K562 (cell line): ENCODE data around the gene SH3TC1. TPM values are rescaled to one million over a fixed set of nuclear protein-coding genes. Genes with fewer than 3 reads are reported as not detected.

Source experiments
- ATAC-seq: fragments of 200-7000 bp; cut with Tn5 transposase; 3 replicates; pipeline ENCODE4 v1.9.1; 2020; ENCODE audit warnings: moderate library complexity
- BruUV-seq: library from RNA; stranded (reverse); fragments of 400-500 nt; replicated peaks from 2 replicates; lab custom pipeline; 2021; lab: Mats Ljungman, UMichigan
- CTCF ChIA-PET: fragments of 300-600 bp; formaldehyde crosslinking; extraction: SDS; loops from one replicate; lab custom pipeline; 2021; ENCODE audit warnings: low intra/inter-chr PET ratio; lab: Yijun Ruan, JAX
- POLR2A ChIA-PET: fragments of 300-600, 350-650 bp; sonication (Branson Sonifier 250); formaldehyde crosslinking; extraction: SDS; loops from one replicate; lab custom pipeline; 2021; ENCODE audit warnings: antibody characterized with exemption, inconsistent platforms; lab: Yijun Ruan, JAX
- DNase-seq, 4 experiments: peaks; one replicate each; pipeline versions ENCODE4 v3.0.0 to v3.0.0-alpha.2; 2011 to 2018; ENCODE audit warnings: low spot score in 3 of 4, mixed read lengths in 3 of 4; ENCODE audit errors: extremely low read depth in 1 of 4
- FAIRE-seq: peaks from 2 replicates; lab custom pipeline; 2011; peaks lifted over from hg19 to GRCh38; lab: Jason Lieb, UNC
- H2AFZ ChIP-seq: 2 replicates; pipeline ENCODE4 v1.6.0; 2011; ENCODE audit warnings: low read depth, low read length, control low read depth, inconsistent platforms
- H3K27ac ChIP-seq: fragments of 200-600 bp; 3 replicates; pipeline ENCODE4 v1.8.0; 2011; ENCODE audit warnings: low read depth, mild to moderate bottlenecking, control low read depth, inconsistent platforms, low read length, moderate library complexity, mixed read lengths; ENCODE audit errors: extremely low read depth
- H3K27me3 ChIP-seq, 2 experiments: fragments of 300-600 bp in 1 of 2; 2 replicates in 1 of 2; 3 replicates in 1 of 2; pipeline versions ENCODE4 v1.6.0 to v1.8.0; 2011; ENCODE audit warnings: inconsistent platforms in 2 of 2, low read length in 2 of 2, mild to moderate bottlenecking in 1 of 2, mixed read lengths in 1 of 2, moderate library complexity in 1 of 2; ENCODE audit not compliant: control insufficient read depth in 2 of 2, insufficient read depth in 2 of 2
- H3K36me3 ChIP-seq: fragments of 300-600 bp; 3 replicates; pipeline ENCODE4 v1.8.0; 2011; ENCODE audit warnings: mild to moderate bottlenecking, low read length, inconsistent platforms; ENCODE audit not compliant: control insufficient read depth, insufficient read depth
- H3K4me1 ChIP-seq, 2 experiments: fragments of 200-600 bp in 1 of 2; replicated peaks in 1 of 2; 2 replicates in 1 of 2; 3 replicates in 1 of 2; pipeline versions ENCODE4 v1.5.1 to v1.8.0; 2011; ENCODE audit warnings: inconsistent platforms in 2 of 2, low read length in 2 of 2, mild to moderate bottlenecking in 1 of 2, mixed read lengths in 1 of 2, moderate library complexity in 1 of 2; ENCODE audit not compliant: control insufficient read depth in 2 of 2, insufficient read depth in 2 of 2
- H3K4me2 ChIP-seq: 2 replicates; pipeline ENCODE4 v1.6.1; 2011; ENCODE audit warnings: low read length, control low read depth, inconsistent platforms, mixed read lengths; ENCODE audit not compliant: insufficient read depth
- H3K4me3 ChIP-seq: fragments of 200-600 bp; sonication (generic), shearing (Covaris generic); 2 replicates; pipeline ENCODE4 v1.5.1; 2016; ENCODE audit warnings: control low read depth, inconsistent platforms
- H3K79me2 ChIP-seq: fragments of 200-600 bp; 3 replicates; pipeline ENCODE4 v1.8.0; 2011; ENCODE audit warnings: low read length, inconsistent platforms; ENCODE audit not compliant: control insufficient read depth, insufficient read depth
- H3K9ac ChIP-seq, 2 experiments: 2 replicates each; pipeline versions ENCODE4 v1.6.0 to v1.6.1; 2011; ENCODE audit warnings: low read depth in 2 of 2, low read length in 2 of 2, control low read depth in 1 of 2, inconsistent platforms in 1 of 2, mild to moderate bottlenecking in 1 of 2, mixed read lengths in 1 of 2; ENCODE audit not compliant: insufficient read depth in 1 of 2
- H3K9me1 ChIP-seq: one replicate; pipeline ENCODE4 v1.6.0; 2011; ENCODE audit warnings: inconsistent platforms, mild to moderate bottlenecking, low read length, moderate library complexity; ENCODE audit not compliant: control insufficient read depth, insufficient read depth
- H3K9me3 ChIP-seq: replicated peaks from 2 replicates; pipeline ENCODE4 v1.5.1; 2011; ENCODE audit warnings: low read depth, low read length, inconsistent platforms; ENCODE audit not compliant: control insufficient read depth, insufficient read depth
- H4K20me1 ChIP-seq: replicated peaks from 2 replicates; pipeline ENCODE4 v1.6.1; 2011; ENCODE audit warnings: low read length, inconsistent platforms, mixed read lengths; ENCODE audit not compliant: control insufficient read depth, insufficient read depth
- HMG20A ChIP-seq: fragments of 450-650 bp; formaldehyde crosslinking; conservative IDR thresholded peaks from 2 replicates; pipeline ENCODE4 v1.4.0; 2020; ENCODE audit warnings: mild to moderate bottlenecking, mixed read lengths
- ID3 ChIP-seq, 2 experiments: fragments of 250-450 bp in 1 of 2; fragments of 450-650 bp in 1 of 2; sonication (Bioruptor Pico) in 1 of 2; IDR thresholded peaks; 2 replicates each; pipeline versions ENCODE4 v1.6.1 to v1.8.0; 2016 to 2021; ENCODE audit warnings: mild to moderate bottlenecking in 2 of 2, moderate library complexity in 2 of 2, missing compliant biosample characterization in 1 of 2, missing genetic modification characterization in 1 of 2
- KLF6 ChIP-seq: fragments of 250-450 bp; sonication (Bioruptor Pico); IDR thresholded peaks from 2 replicates; pipeline ENCODE4 v1.4.0; 2020; ENCODE audit warnings: mild to moderate bottlenecking, moderate library complexity, borderline replicate concordance
- NFE2 ChIP-seq: IDR thresholded peaks from 2 replicates; pipeline ENCODE4 v1.6.1; 2014; ENCODE audit warnings: antibody characterized with exemption, low read depth
- NR2F6 ChIP-seq: fragments of 450-650 bp; formaldehyde crosslinking; IDR thresholded peaks from 2 replicates; pipeline ENCODE4 v1.4.0; 2020; ENCODE audit warnings: mild to moderate bottlenecking
- PRDM10 ChIP-seq: fragments of 450-650 bp; IDR thresholded peaks from 2 replicates; pipeline ENCODE4 v1.6.1; 2018; ENCODE audit not compliant: partially characterized antibody
- RFX5 ChIP-seq: IDR thresholded peaks from 2 replicates; pipeline ENCODE4 v1.6.1; 2011; ENCODE audit warnings: low read depth, mild to moderate bottlenecking, improper control_type of control experiment, low read length
- SNIP1 ChIP-seq: fragments of 450-650 bp; IDR thresholded peaks from 2 replicates; pipeline ENCODE4 v1.7.1; 2017; ENCODE audit warnings: low read depth, mild to moderate bottlenecking
- TAL1 ChIP-seq: fragments of 450-650 bp; IDR thresholded peaks from 2 replicates; pipeline ENCODE4 v1.6.1; 2016; ENCODE audit warnings: mild to moderate bottlenecking
- ZNF407 ChIP-seq: fragments of 450-650 bp; IDR thresholded peaks from 2 replicates; pipeline ENCODE4 v1.6.1; 2016; ENCODE audit warnings: low read depth
- ZNF431 ChIP-seq: sonication (generic); formaldehyde crosslinking; IDR thresholded peaks from 2 replicates; pipeline ENCODE4 v1.8.0; 2022; ENCODE audit warnings: mild to moderate bottlenecking, missing genetic modification reagents
- WGBS: fragments of 100-300 bp; shearing (Covaris generic); methylation state at CpG from one replicate; pipeline ENCODE4 v1.1.6; 2016; ENCODE audit warnings: low coverage, mixed read lengths; ENCODE audit not compliant: insufficient coverage; ENCODE audit errors: missing lambda C conversion rate; 5-methylcytosine and 5-hydroxymethylcytosine counted together
- in situ Hi-C: fragments of 300-500 bp; cut with MboI; formaldehyde crosslinking; loops from 4 replicates; pipeline ENCODE4 v1.15.0; 2018; ENCODE audit warnings: inconsistent platforms, mixed read lengths
- intact Hi-C: fragments of 100-400 bp; cut with micrococcal nuclease; formaldehyde crosslinking; loops from 2 replicates; pipeline ENCODE4 v1.14.2; 2022
- polyA plus RNA-seq, 8 experiments: library from polyadenylated mRNA; depleted of rRNA in 4 of 8; stranded (reverse) in 5 of 8; unstranded in 3 of 8; fragments of >200 nt; fragmentation: Nextera tagmentation in 2 of 8; fragmentation: Illumina TruSeq in 1 of 8; extraction: Ambion mirVana in 2 of 8; extraction: Trizol in 1 of 8; gene quantifications; 2 replicates each; pipeline versions ENCODE4 v1.2.1 to v1.2.3, GENCODE V29; 2011 to 2014; ENCODE audit warnings: inconsistent platforms in 1 of 8, missing spikeins in 1 of 8
- total RNA-seq, 7 experiments: library from RNA; depleted of rRNA in 6 of 7; stranded (reverse); fragments of >200 nt in 6 of 7; fragmentation: Illumina TruSeq in 2 of 7; extraction: Trizol in 2 of 7; gene quantifications; 2 replicates each; pipeline versions ENCODE4 v1.2.1 to v1.2.3, GENCODE V29; 2011 to 2021; ENCODE audit warnings: low replicate concordance in 1 of 7

The SH3TC1 gene
- total and polyA plus RNA-seq, 9 of the 15 experiments (the other 6 are each of a cell fraction or from before 2014, with no cell fraction given) = 0.04 to 2.1 (median 0.48) TPM; not detected in 1

- Histone ChIP-seq H3K27me3 (peaks cover 0 to 52% of the 10 kb centered on the region in 2 experiments; a peak in 2 of 5 replicates), H4K20me1 (peaks cover 10% of the 10 kb centered on the region), H3K79me2 (no peaks in the 10 kb centered on the region), H3K9me3 (no peaks in the 10 kb centered on the region), H3K27ac (no peak overlapping the region), H3K4me2 (no peak overlapping the region), H3K9me1 (no peaks in the 10 kb centered on the region), H2AFZ (no peak overlapping the region), H3K36me3 (no peaks in the 10 kb centered on the region), H3K4me3 (no peak overlapping the region), H3K9ac (no peak overlapping the region), H3K4me1 (peaks cover 0 to 14% of the 10 kb centered on the region in 2 experiments; a peak in 2 of 5 replicates)
- 3% methylated on average over 5 of the region's 5 CpGs for WGBS
- BruUV-seq = no TSS peak
- no peak for FAIRE-seq
- in situ Hi-C loops (no loop called here), intact Hi-C loops (no loop called here)
- no peak for DNase-seq
- ChIA-PET POLR2A (interaction anchor here (0.6 to 1.0 kb wide), 4 partner anchors 14 to 211 kb away, joined by 3 read pairs; no protein-coding TSS in a partner anchor), CTCF (no interaction called here)
- no peak for ATAC-seq
- TF ChIP-seq HMG20A (no peak), SNIP1 (no peak), TAL1 (no peak), ZNF407 (no peak), NR2F6 (CRISPR knock-in tag) (no peak), ID3 (CRISPR knock-in tag; IDR thresholded peaks at IDR 0.05) (no peak), ID3 (tag; IDR thresholded peaks at IDR 0.05) (no peak), KLF6 (CRISPR knock-in tag) (no peak), PRDM10 (no peak), ZNF431 (CRISPR knock-in tag) (no peak), NFE2 (no peak), RFX5 (no peak)
These were observed 22.4 kb downstream of the SH3TC1 start for GRCh38 chr4:8221476-8221875.
